Amniotic stem cell (primary cell): ENCODE results near the gene ADAM8.
A peak's percentile ranks its signal among the peaks of the same experiment; 100 is the strongest.

Experiments used
- DNase-seq: peaks from one replicate; lab custom pipeline; 2025; lab: John Stamatoyannopoulos, UW

Gene ADAM8

GRCh38 chr10:133281628-133282372, 5.1 kb upstream of the ADAM8 start:
- DNase-seq: no peak

GRCh38 chr10:133281084-133281483, 4.4 kb upstream of the ADAM8 start:
- no peak for DNase-seq

- no peak for DNase-seq
Observed at GRCh38 chr10:133280391-133281059, 3.9 kb upstream of the ADAM8 start.

GRCh38 chr10:133279326-133280226, 2.9 kb upstream of the ADAM8 start:
- DNase-seq: no peak

DNA sequence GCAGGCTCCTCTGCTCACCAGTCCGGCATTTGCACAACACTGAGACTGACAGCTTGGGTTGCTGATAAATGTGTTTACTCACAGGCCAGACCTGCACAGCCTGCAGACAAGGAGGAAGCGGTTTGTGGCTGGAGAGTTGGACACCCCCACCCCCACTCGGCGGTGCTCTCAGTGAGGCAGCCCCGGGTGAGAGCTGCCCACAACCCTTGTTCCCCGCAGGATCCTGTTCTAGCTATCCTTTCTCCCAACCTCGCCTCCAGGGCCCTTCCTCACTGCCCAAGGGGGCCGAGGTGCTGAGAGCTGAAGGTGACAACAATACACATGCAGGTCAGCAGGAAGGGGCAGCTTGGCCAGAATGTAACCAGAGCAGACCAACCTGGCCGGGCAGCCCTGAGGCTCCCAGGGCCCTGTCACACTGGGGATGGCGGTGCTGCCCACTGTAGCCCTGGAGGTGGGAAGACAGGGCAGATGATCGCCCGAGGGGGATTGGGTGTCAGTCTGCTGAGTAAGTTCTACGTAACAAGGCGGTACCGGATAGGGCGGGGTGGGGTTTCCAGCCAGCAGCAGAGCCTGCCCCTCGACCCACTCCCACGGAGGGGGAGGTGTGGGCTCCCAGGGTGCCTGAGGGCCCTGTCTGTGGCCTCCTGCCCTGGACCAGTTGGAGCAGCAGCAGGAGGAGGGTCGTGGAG, 2.1 kb upstream of the ADAM8 start:
- peak; percentile 11 for DNase-seq

GRCh38 chr10:133277993-133278576, 1.4 kb upstream of the ADAM8 start:
- no peak for DNase-seq

GRCh38 chr10:133277277-133277992, 767 bp upstream of the ADAM8 start:
- DNase-seq: no peak

GRCh38 chr10:133276100-133276434, 601 bp downstream of the ADAM8 start:
- DNase-seq: no peak

DNA sequence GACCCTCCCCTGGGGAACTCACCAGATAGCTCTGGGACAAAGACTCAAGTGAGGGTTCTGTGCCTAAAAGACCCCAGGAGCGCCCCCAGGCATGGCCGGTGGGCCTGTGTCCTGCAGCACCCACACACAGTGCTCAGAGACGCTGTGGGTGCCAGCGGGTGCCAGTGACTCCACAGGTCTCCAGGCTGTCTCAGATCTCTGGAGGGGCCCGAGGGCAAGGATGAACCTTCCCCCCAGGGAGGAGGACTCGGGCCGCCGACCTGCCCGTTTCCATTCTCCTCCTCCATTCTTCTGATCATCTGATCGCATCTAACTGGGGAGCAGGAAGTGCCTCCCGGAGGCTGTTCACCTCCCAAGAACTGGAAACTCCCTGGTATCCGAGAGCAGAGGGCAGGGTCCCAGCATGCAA, 980 bp downstream of the ADAM8 start:
- no peak for DNase-seq

DNA sequence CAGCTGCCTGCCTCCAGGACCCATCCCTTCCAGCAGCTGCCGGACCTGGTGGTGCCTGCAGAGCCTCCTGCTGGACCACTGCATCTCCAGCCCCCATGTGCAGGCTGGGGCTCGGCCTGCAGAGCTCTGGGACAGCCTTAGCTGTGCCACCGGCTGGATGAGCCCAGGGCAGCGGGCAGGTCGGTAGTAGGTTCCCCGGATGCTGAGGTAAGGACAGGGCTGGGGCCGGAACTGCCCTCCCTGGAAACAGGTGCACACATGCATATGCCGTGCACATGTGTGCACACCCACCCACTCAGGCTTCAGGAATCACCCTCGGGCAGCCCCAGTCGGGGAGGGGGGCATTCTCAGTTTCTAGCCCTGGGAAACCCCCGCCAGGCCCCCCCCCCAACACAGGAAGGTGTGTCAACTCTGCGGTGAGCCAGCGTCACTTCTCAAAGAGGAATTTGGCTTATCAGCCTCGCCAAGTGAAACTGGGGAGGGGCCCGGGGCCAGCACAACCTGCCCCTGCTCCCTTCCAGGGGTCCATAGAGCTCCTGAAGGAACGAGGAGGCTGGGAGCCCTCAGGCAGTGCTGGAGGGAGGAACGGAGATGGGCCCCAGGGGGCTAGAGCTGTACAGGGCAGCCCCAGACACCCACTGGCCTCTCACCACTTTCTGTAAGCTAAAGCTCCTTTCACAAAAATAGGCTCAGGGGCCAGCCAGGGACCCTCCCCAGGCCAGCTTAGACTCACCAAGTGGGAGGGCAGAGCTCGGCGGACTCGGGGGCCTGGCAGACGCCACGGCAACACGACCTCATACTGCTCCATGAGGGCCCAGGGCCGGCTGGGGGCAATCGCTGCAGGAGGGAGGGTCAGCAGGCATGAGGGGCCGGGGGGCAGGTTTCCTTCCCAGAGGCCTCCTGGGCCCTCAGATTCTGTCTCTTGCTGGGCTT, 1.7 kb downstream of the ADAM8 start:
- DNase-seq: no peak

GRCh38 chr10:133273534-133274143, 3.0 kb downstream of the ADAM8 start:
- DNase-seq: no peak

DNA sequence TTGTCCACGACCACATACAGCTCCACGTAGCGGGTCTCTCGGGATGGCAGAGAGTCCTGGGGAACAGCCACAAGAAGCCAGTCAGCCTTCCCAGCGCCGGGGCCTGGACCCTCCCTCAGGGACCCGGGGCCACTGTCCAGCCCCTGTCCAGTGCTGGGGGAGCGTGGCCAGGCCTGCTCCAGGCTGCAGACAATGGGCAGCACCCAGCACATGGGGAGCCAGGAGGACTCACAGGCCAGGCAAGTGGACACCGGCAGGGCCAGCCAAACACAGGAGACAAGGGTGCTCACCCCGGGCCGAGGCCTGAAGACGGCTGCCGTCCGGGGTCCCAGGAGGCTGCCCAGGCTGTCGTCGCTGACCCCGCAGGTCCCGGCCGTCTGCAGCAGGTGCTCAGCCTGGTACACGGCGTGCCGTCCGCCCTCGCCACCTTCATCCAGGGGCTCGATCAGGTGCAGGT, 3.7 kb downstream of the ADAM8 start:
- no peak for DNase-seq

DNA sequence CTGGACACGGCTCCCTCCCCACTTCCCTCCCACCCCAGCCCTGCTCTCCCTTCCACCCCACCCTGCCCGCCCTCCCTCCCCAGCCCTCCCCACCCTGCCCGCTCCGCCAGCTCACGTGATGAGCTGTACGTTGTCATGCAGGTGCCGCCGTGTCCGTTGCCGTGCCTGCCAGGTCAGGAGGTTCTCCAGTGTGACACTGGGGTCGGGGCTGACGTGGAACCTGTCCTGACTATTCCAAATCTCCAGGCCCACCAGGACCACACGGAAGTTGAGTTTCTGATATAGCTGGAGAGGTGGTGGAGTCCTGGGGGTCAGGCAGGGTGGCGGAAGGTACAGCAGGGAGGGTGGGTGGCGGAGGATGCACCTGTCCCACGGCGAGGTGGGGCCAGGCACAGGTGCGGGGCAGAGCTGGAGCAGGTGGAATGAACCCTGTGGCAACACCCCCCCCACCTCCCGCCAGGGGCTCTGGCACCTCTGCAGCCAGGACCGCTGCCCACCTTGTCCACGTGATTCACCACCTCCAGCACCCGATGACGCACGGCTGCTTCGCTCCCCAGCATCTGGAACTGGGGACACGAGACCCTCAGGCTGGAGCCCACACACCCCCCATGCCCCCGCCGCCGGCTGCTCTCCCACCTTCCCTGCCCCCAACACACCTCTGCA, 4.2 kb downstream of the ADAM8 start:
- DNase-seq: no peak

- no peak for DNase-seq
Observed at GRCh38 chr10:133271521-133272300, 5.0 kb downstream of the ADAM8 start.

DNA sequence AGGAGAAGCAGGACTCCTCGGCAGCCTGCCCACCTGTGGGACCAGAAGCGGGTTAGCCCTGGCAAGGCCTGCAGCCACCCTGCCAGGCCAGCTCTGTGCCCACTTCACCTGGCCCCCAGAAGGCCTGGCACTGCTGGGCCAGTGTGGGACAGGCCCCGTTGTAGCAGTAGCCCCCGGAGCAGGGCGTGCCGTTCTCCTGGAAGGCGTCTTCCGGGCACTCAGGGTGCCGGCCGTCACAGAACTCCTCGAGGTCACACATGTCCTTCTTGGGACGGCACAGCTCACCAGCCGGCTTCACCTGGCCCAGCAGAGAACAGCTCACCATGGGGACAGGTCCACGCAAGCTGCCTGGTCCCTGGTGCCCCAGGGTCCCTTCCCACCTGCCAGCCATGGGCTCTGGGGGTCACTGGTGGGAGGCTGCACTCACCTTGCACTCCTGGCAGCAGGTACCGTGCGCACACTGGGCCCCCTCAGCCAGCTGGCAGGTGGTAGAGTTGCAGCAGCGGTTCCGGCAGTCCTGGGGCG, 5.8 kb downstream of the ADAM8 start:
- DNase-seq: no peak

DNA sequence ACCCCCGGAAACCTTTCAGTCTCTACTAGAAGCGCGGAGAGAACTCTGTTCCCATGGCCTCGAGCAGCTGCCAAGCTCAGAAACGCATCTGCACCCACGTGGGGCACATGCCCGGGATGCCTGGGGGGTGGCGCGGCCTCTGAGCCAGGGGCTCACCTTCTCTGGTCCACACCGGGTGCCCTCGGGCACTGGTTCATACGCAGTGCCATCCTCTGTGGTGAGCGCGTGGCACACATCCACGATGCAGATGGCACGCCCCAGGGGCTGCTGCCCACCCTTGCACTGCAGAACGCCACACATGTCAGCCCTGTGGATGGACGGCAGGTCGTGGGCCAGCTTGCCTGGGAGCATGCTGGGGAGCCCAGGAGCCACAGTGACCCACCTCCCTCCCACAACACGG, 6.5 kb downstream of the ADAM8 start:
- no peak for DNase-seq

DNA sequence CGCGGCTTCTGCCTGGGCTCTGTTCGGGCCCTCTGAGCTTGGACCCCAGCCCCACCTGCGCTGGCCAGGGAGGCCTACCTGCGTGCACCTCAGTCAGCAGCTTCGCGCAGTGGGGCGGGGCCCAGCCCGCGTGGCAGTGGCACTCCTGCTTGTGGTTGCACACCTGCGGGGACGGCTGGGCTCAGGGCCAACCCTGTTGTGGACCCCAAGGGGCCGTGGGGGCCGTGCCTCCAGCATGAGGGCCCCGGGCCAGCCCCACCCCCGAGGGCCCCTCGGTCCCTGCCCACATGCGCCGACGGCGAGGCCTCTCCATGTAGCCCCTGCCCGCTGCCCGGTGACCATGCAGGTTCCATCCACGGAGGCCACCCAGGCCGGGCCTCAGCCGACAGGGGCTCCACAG, 7.3 kb downstream of the ADAM8 start:
- DNase-seq: no peak

GRCh38 chr10:133268532-133268931, 8.1 kb downstream of the ADAM8 start:
- DNase-seq: no peak
